ES-I3 (cell line): ENCODE data around the gene ARL6IP6.

Experiments used
- H3K36me3 ChIP-seq: 2 replicates; pipeline ENCODE4 v1.6.1; 2013; ENCODE audit warnings: mild to moderate bottlenecking, low read length, control low read depth, moderate library complexity; ENCODE audit not compliant: insufficient read depth
- H3K4me1 ChIP-seq: 2 replicates; pipeline ENCODE4 v1.6.1; 2013; ENCODE audit warnings: mild to moderate bottlenecking, control low read depth, low read length; ENCODE audit not compliant: insufficient read depth
- H3K9ac ChIP-seq: 2 replicates; pipeline ENCODE4 v1.6.1; 2013; ENCODE audit warnings: low read depth, mild to moderate bottlenecking, low read length, moderate library complexity
- H3K9me3 ChIP-seq: 2 replicates; pipeline ENCODE4 v1.6.1; 2013; ENCODE audit warnings: mild to moderate bottlenecking, low read length, moderate library complexity; ENCODE audit not compliant: control insufficient read depth, insufficient read depth

The ARL6IP6 gene

GRCh38 chr2:152792974-152793373 lies 74.6 kb downstream of the ARL6IP6 start:
- Histone ChIP-seq H3K9ac (no peak overlapping the region), H3K9me3 (no peaks in the 10 kb centered on the region; the same call in 1 of the 2 replicates), H3K4me1 (no peaks in the 10 kb centered on the region), H3K36me3 (no peaks in the 10 kb centered on the region)

- Histone ChIP-seq H3K36me3 (no peaks in the 10 kb centered on the region; the same call in 1 of the 2 replicates), H3K4me1 (no peaks in the 10 kb centered on the region), H3K9ac (no peak overlapping the region), H3K9me3 (no peaks in the 10 kb centered on the region; the same call in 1 of the 2 replicates)
Measured at GRCh38 chr2:152796941-152797340, 78.5 kb downstream of the ARL6IP6 start.

- Histone ChIP-seq H3K9ac (no peak overlapping the region), H3K36me3 (no peaks in the 10 kb centered on the region), H3K9me3 (no peaks in the 10 kb centered on the region; the same call in 1 of the 2 replicates), H3K4me1 (no peaks in the 10 kb centered on the region)
Measured at GRCh38 chr2:152804687-152805408, 86.4 kb downstream of the ARL6IP6 start.

GRCh38 chr2:152811916-152812315 lies 93.5 kb downstream of the ARL6IP6 start:
- no peaks in the 10 kb centered on the region for H3K4me1 ChIP-seq
- H3K9me3 ChIP-seq = no peaks in the 10 kb centered on the region
- no peak overlapping the region for H3K9ac ChIP-seq
- H3K36me3 ChIP-seq = no peaks in the 10 kb centered on the region
